Gastroesophageal sphincter (tissue), 4 donors: ENCODE data around the gene PLAAT2. TPM values are rescaled to one million over a fixed set of nuclear protein-coding genes. Genes with fewer than 3 reads are reported as not detected.
"Not testable (repeated sequence)": the region's sequence is repeated elsewhere in the genome, so short reads cannot be mapped to it uniquely, and the experiment has no call there.

Source experiments
- ATAC-seq: fragments of 150-250 bp; one replicate; pipeline ENCODE4 v1.9.1; 2016; ENCODE audit warnings: mild to moderate bottlenecking, moderate library complexity
- H3K27ac ChIP-seq, 4 donors: fragments of 200-600 bp; sonication (generic) in 3 of 4; 1 replicate in 3 of 4; 2 replicates in 1 of 4; pipeline ENCODE4 v1.5.1; 2016 to 2019
- H3K27me3 ChIP-seq: fragments of 200-600 bp; sonication (generic); one replicate; pipeline ENCODE4 v1.5.1; 2019
- H3K36me3 ChIP-seq, 2 donors: fragments of 200-600 bp; sonication (generic); one replicate each; pipeline ENCODE4 v1.5.1; 2019; ENCODE audit warnings: control low read depth in 1 of 2
- H3K4me1 ChIP-seq, 3 donors: fragments of 200-600 bp; sonication (generic); 1 replicate in 2 of 3; 2 replicates in 1 of 3; pipeline ENCODE4 v1.5.1; 2016 to 2019; ENCODE audit warnings: control low read depth in 2 of 3
- H3K4me3 ChIP-seq, 2 donors: fragments of 200-600 bp; sonication (generic); one replicate each; pipeline ENCODE4 v1.5.1; 2019; ENCODE audit warnings: mild to moderate bottlenecking in 1 of 2, moderate library complexity in 1 of 2
- H3K9me3 ChIP-seq, 3 donors: fragments of 200-600 bp; sonication (generic); one replicate each; pipeline ENCODE4 v1.5.1; 2017 to 2019; ENCODE audit warnings: control low read depth in 2 of 3
- CTCF ChIP-seq, 4 experiments: fragments of 200-600 bp in 2 of 4; fragments of 450-650 bp in 2 of 4; sonication (generic) in 1 of 4; IDR thresholded peaks; one replicate each; pipeline ENCODE4 v1.5.1; 2017 to 2019; ENCODE audit warnings: antibody characterized with exemption in 4 of 4, mild to moderate bottlenecking in 2 of 4, moderate library complexity in 2 of 4
- EP300 ChIP-seq: sonication (generic); formaldehyde crosslinking; IDR thresholded peaks from one replicate; pipeline ENCODE4 v1.6.1; 2017; ENCODE audit warnings: antibody characterized with exemption, mild to moderate bottlenecking
- POLR2A ChIP-seq, 2 donors: fragments of 450-650 bp; IDR thresholded peaks; one replicate each; pipeline ENCODE4 v1.6.1; 2017; ENCODE audit warnings: antibody characterized with exemption in 2 of 2, mild to moderate bottlenecking in 2 of 2, moderate library complexity in 1 of 2
- POLR2AphosphoS5 ChIP-seq: sonication (generic); formaldehyde crosslinking; IDR thresholded peaks from one replicate; pipeline ENCODE4 v1.6.1; 2017; ENCODE audit warnings: antibody characterized with exemption
- WGBS, 2 donors: methylation state at CpG; one replicate each; pipeline ENCODE4 v1.1.5; 2018; ENCODE audit warnings: low coverage in 1 of 2; 5-methylcytosine and 5-hydroxymethylcytosine counted together
- total RNA-seq, 4 donors: library from RNA; depleted of rRNA; stranded (reverse); fragments of >200 nt; gene quantifications; one replicate each; pipeline ENCODE4 v1.1.0, GENCODE V29; 2016

PLAAT2 gene
- total RNA-seq, 4 donors from 2014 or later: not detected

DNA sequence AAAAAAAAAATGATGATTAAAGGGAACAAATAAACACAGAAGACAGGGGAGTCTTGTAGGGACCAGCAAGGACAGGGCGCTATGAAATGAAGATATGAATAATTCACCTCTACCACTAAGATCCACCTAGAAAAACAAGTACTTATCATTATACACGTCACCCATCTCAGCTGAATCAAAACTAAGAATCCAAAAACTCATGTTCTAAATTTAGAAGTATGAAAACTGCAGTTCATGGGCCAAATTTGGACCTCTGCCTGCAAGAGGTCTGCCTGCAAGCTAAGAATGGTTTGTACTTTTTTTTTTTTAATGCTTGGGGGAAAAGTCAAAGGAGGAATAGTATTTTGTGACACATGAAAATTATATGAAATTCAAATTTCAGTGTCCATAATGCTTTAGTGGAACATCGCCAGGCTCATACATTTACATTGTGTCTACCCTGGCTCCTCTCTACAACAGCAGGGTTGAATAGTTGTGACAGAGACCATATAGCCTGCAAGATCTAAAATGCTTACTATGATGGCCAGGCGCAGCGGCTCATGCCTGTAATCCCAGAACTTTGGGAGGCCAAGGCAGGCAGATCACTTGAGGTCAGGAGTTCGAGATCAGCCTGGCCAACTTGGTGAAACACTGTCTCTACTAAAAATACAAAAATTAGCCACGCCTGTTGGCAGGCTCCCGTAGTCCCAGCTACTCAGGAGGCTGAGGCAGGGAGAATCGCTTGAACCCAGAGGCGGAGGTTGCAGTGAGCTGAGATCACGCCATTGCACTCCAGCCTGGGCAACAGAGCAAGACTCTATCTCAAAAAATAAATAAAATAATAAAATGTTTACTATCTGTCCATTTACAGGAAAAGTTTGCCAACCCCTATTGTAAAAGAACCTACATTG, 39.4 kb upstream of the PLAAT2 start:
- not testable (repeated sequence) for ATAC-seq, H3K27me3 ChIP-seq, H3K36me3 ChIP-seq, H3K4me3 ChIP-seq, H3K9me3 ChIP-seq
- peak; percentile 57 for TF ChIP-seq POLR2AphosphoS5
- Histone ChIP-seq H3K4me1 (peaks cover 0 to 41% (median 3%) of the 10 kb centered on the region in 3 donors), H3K27ac (peak overlapping the region in 3 of 4 donors; percentile 52 to 62 (median 55))
- 41 to 55% methylated on average over 2 to 10 of the region's 11 CpGs for WGBS, 2 donors

DNA sequence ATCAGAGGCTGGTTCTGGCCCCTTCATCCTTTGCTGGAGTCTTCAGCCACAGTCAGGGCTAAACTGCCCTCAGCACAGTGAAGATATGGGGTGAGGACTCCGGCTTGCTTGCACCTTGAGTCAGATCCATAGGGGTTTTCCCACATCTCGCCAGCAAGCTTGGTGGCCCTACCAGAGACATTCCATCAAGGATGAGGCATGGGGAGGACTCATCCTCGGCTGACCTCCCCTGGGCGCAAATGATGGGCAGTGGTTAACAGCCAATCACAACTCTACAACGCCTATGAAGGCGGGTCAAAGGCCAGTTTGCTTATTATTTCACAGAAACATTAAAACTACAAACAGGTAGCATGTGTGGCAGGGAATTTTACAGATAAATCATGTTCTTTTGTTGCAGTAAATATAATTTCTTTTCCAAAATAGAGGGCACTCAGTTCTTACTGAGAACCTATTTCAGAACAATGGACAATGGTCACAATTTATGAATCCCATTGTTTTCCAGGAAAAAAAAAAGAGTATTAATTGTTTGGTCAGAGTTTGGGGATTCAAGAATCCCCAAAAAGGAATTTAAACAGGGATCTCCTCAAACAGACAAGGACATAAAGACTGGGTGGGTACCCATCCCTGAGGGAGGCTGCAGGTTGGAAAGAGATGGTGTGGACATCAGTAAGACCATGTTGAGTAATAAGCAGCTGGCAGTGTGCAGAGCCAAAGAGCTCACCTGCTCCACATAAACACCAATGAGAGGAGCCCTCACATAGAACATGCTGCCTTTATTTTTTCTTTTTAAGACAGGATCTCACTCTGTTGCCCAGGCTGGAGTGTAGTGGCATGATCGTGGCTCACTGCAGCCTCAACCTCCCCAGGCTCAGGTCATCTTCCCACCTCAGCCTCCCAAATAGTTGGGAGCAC, 36.3 kb upstream of the PLAAT2 start:
- H3K36me3 ChIP-seq: peaks cover 0 to 36% of the 10 kb centered on the region in 2 donors
- no peaks in the 10 kb centered on the region for H3K27me3 ChIP-seq
- H3K4me1 ChIP-seq: peaks cover 0 to 41% (median 3%) of the 10 kb centered on the region in 3 donors
- H3K27ac ChIP-seq: no peak overlapping the region
- H3K4me3 ChIP-seq: no peak overlapping the region
- no peak for ATAC-seq
- no peak for TF ChIP-seq POLR2A (IDR thresholded peaks at IDR 0.05)
- no peak for TF ChIP-seq EP300
- no peak for TF ChIP-seq CTCF (IDR thresholded peaks at IDR 0.05)
- no peak for TF ChIP-seq POLR2AphosphoS5
- 73 to 90% methylated on average over 2 to 3 of the region's 7 CpGs for WGBS, 2 donors
- H3K9me3 ChIP-seq: no peaks in the 10 kb centered on the region

DNA sequence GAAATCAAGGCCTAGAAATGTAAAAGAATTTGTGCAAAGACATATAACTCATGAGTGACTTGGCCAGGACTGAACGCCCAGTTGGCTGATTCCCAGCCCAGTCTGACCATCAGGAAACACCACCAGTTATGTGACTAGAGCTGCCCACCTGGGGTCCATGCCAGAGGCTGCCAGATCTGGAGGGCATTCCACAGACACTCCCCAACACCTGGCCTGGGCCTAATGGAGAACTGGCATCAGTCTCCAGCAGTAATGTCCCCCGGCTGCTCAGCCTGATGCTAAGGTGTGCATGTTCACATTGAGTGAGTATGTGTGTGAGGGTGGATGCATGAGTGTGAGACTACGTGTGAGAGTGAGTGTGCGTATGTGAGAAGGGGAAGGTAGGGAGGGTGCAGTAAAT, 35.4 kb upstream of the PLAAT2 start:
- H3K27me3 ChIP-seq: no peaks in the 10 kb centered on the region
- H3K4me1 ChIP-seq: peaks cover 0 to 37% (median 3%) of the 10 kb centered on the region in 3 donors
- TF ChIP-seq POLR2AphosphoS5 (no peak), POLR2A (IDR thresholded peaks at IDR 0.05) (no peak), CTCF (IDR thresholded peaks at IDR 0.05) (no peak), EP300 (no peak)
- no peak for ATAC-seq
- peaks cover 0 to 45% of the 10 kb centered on the region in 2 donors for H3K36me3 ChIP-seq
- H3K27ac ChIP-seq: no peak overlapping the region
- no peak overlapping the region for H3K4me3 ChIP-seq
- H3K9me3 ChIP-seq: no peaks in the 10 kb centered on the region
- 67% methylated on average over 3 of the region's 4 CpGs; no CpG with 5 or more reads in 1 of the 2 donors for WGBS, 2 donors

DNA sequence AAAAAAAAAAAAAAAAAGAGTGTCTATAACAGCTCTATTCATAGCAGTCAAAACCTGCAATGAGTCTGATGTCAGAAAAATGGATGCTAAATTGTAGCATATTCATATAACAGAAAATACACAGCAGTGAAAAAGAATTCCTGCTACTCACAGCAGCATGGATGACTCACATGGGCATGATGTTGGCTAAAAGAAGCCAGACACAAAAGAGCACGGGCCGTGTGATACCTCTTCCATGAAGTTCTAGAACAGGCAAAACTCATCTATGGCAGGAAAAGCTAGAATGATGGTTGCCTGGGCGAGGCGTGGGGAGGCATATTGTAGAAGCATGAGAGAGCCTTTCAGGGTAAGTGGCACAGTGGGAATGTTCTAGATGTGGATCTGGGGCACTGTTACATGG, 32.1 kb upstream of the PLAAT2 start:
- H3K36me3 ChIP-seq: peaks cover 0 to 78% of the 10 kb centered on the region in 2 donors
- no peaks in the 10 kb centered on the region for H3K27me3 ChIP-seq
- no peak overlapping the region for H3K27ac ChIP-seq
- no peak overlapping the region for H3K4me3 ChIP-seq
- no peak for ATAC-seq
- no peak for TF ChIP-seq EP300
- no peak for TF ChIP-seq CTCF (IDR thresholded peaks at IDR 0.05)
- TF ChIP-seq POLR2A (IDR thresholded peaks at IDR 0.05): no peak
- TF ChIP-seq POLR2AphosphoS5: no peak
- no peaks in the 10 kb centered on the region for H3K9me3 ChIP-seq
- H3K4me1 ChIP-seq: peaks cover 0 to 13% (median 0%) of the 10 kb centered on the region in 3 donors
- WGBS, 2 donors: 54 to 55% methylated on average over 4 of the region's 4 CpGs

DNA sequence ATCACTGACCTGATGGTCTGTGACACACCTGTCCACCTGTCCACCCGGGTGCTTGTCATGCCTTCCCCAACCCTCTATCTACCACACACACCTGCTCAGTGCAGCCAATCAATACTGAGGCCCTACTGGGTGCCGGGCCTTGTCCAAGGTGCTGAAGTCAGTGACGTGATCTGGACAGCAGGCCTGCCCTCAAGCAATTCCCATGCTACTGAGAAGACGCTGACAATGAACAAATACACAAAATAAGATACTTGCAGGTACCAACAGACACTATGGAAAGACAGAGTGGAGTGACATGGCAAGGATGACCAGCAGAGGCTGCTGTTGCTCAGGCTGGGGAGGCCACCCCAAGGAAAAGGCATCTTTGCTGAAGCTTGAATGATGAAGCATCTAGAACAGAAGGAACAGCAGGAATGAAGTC, 29.8 kb upstream of the PLAAT2 start:
- TF ChIP-seq CTCF (IDR thresholded peaks at IDR 0.05): peak in 3 of 4 experiments; percentile 36 to 55 (median 46)
- no peak for TF ChIP-seq EP300
- H3K4me3 ChIP-seq: no peak overlapping the region
- H3K9me3 ChIP-seq: no peaks in the 10 kb centered on the region
- H3K4me1 ChIP-seq: no peaks in the 10 kb centered on the region
- H3K27me3 ChIP-seq: no peaks in the 10 kb centered on the region
- peaks cover 0 to 99% of the 10 kb centered on the region in 2 donors for H3K36me3 ChIP-seq
- WGBS, 2 donors: 58 to 100% methylated on average over 2 to 3 of the region's 4 CpGs
- H3K27ac ChIP-seq: no peak overlapping the region
- no peak for ATAC-seq
